Activated T-helper 1 cell treated with anti-CD3 and anti-CD28 coated beads, Interleukin-2, amount 50 U/mL, for 16 hours (primary cell): ENCODE data around the gene RIC1.
"Not testable (repeated sequence)": the region's sequence is repeated elsewhere in the genome, so short reads cannot be mapped to it uniquely, and the experiment has no call there.

ENCODE experiments used
- DNase-seq, 2 donors: peaks; one replicate each; pipeline ENCODE4 v3.0.0-alpha.2; 2020; ENCODE audit warnings: low read depth in 1 of 2, low spot score in 1 of 2

RIC1 gene

GRCh38 chr9:5628530-5629311 lies at the start of gene RIC1:
Gene RIC1 (plus strand): TSS chr9:5629107. CDS start chr9:5629310, 203 bp downstream.
- DNase-seq, result peak; percentile 79 to 85

DNA sequence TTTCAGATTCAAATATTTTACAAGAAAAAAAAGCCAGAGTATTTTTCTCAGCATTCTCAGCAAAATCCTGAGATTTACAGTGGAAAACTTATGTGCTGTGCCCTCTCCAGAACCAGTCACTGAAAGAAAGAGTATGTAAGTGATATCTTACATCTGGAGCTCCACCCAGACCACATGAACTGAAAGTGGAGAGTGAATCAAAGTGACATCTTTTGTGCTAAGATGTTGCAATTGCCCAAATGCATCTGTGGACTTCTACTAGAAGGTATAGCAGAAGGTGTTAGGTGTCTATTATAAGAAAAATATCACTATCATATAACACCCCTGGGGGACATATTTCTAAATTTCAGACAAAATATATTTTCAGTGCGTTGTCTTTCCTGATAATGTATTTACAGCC lies 49.0 kb upstream of the RIC1 start:
- DNase-seq, result no peak

GRCh38 chr9:5580650-5581049 lies 48.3 kb upstream of the RIC1 start:
- DNase-seq, result no peak

DNA sequence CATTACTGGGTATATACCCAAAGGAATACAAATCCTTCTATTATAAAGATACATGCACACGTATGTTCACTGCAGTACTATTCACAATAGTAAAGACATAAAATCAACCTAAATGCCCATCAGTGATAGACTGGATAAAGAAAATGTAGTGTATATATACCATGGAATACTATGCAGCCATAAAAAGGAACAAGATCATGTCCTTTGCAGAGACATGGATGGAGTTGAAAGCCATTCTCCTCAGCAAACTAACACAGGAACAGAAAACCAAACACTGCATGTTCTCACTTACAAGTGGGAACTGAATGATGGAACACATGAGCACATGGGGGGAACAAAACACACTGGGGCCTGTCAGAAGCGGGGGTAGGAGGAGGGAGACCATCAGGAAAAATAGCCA lies 47.2 kb upstream of the RIC1 start:
- DNase-seq, result not testable (repeated sequence)

GRCh38 chr9:5582835-5583195 lies 46.1 kb upstream of the RIC1 start:
- peak in 1 of 2 donors; percentile 6 for DNase-seq

GRCh38 chr9:5586391-5586802 lies 42.5 kb upstream of the RIC1 start:
- no peak for DNase-seq

DNA sequence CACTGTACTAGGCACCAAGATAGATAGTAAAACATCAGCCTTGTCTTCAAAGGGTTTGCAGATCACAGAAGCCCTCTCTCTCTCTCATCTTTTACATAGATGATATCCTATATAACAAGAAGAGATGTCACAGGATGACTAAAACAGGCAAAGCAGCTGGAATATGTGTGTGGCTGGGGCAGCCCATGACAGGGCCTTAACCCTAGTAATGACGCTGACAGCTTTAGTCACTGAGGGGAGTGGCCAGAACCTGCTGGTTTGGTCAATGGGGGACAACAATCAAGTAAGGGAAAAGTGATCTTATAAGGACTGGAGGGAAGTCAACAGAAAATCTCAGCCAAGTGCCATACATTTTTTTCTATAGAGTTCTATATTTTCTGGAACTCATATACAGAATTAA lies 41.9 kb upstream of the RIC1 start:
- peak in 1 of 2 donors; percentile 16 for DNase-seq

GRCh38 chr9:5592231-5592630 lies 36.7 kb upstream of the RIC1 start:
- no peak for DNase-seq

DNA sequence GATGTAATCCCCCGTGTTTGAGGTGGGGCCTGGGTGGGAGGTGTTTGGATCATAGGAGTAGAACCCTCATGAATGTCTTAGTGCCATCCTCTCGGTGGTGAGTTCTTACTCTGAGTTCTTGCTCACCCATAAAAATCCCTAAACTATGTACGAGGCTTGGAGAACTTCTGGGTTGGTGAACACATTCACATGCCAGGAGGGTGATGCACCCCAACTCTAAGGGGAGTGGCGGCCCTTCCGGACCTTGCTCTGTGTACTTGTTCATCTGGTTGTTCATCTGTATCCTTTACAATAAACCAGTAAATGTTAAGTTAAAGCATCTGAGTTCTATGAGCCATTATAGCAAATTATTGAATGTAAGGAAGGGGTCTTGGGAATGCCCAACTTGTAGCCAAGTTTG lies 36.0 kb upstream of the RIC1 start:
- no peak for DNase-seq

DNA sequence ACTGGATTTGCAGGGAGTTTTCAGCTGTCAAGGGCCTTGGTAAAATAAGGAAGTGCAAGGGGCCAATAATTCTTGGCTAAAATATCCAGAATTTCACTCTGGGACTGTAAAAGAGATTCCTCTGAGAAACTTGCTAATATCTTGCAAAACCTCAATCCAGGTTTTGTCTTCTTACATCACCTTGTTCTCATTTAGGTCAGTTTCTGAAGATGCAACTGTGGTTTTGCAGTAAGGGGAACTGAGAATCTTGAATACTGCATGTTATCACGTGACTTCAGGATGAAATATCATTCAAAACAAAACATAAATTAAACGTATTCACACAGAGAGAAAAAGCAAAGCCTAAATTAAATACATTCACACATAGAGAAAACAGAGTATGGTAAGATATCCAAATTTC lies 35.0 kb upstream of the RIC1 start:
- DNase-seq, result no peak

GRCh38 chr9:5596173-5596572 lies 32.7 kb upstream of the RIC1 start:
- DNase-seq, result no peak

DNA sequence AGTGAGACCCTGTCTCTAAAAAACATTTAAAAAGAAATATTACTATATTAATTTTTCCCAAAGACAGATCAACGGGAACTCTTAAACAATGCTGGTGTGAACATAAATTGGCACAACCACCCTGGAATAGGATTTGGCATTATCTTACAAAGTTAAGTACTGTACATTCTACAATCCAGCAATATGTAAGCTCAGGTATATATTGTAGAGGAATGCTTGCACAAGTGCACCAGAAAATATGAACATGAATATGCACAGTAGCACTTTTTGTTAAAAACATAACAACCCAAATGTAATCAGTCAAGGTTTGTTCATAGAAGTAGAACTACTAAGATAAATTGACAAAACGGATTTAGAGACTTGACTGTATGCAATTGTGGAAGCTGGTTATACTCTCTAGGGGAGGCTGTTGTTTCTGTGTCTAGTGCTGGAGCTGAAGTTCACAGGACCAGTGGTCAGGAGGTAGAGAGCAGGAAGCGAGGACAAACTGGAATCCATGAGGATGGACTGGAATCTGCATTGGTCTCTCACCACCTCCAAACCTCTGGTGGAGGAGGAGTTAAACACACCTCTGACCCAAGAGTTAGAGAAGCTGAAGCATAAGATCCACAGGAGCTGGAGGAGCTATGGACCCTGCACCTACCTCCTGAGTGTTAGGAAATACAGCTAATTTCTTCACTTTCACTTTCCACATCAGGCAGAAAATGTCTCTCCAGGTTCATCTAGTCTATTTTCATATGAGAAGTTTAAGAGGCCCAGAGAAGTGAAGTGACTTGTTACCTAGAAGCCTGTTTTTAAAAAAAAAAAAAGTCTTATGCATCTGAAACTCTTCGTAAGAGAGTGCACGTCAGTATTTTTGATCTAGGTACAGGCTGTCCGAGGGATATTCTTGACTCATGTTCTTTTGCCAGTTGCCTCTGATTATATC lies 20.3 kb upstream of the RIC1 start:
- DNase-seq, result no peak

GRCh38 chr9:5609226-5609596 lies 19.7 kb upstream of the RIC1 start:
- DNase-seq, result no peak

DNA sequence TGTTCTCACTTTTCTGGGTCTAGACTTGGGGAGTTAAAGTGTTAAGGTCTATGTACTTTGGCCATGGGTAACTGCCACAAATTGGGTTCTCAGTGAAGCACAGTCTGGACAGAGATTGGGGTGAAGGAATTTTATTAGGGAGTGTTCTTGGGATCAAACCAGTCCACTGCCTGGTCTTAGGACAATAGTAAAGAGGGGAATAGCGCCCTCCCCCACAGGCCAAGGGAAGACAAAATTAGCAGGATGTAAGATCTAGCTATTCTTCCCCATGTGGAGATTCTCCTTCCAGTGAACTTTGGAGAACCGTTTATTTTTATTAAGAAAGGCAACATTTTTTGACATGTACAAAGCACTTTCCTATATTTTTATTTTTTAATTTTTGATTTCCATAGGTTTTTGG lies 18.4 kb upstream of the RIC1 start:
- no peak for DNase-seq

DNA sequence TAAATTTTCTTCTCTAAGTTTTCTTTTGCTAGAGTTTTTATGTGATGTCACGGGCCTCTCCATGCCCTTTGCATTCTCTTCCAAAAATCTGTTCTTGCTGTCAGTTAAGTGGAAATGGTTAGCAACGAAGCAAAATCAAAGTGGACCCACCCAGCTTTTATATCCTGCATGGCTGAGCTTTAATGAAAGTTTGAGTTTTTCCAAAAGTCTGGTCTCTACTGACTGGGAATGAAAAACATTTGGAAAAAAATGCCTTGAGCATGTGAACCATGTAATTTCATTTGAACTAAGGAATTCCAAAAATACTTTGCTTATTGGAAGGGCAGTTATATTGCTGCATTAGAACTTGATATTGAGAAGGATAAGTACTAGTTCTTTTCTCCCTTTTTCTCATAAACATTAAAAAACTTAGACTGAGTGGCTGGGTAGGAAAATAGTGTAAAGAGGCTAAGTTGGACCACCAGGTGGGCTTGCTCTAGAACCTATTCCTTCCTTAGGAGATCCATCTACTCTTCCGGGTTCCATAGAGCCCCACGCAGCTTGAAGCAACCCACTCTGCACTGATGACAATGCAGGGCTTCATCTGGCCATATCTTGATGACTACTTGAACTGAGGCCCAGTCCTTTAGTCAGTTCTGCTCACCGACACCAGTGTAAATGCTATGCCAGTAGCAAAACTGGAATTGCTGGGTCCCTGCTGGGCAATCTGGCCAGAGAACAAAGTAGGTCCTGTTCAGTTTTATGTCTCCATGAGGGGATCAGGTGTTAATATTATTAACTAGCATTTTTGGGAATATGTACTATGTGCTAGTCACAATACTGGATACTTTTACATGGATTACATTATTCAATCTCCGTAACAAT lies 17.4 kb upstream of the RIC1 start:
- no peak for DNase-seq

GRCh38 chr9:5612185-5612530 lies 16.7 kb upstream of the RIC1 start:
- no peak for DNase-seq

DNA sequence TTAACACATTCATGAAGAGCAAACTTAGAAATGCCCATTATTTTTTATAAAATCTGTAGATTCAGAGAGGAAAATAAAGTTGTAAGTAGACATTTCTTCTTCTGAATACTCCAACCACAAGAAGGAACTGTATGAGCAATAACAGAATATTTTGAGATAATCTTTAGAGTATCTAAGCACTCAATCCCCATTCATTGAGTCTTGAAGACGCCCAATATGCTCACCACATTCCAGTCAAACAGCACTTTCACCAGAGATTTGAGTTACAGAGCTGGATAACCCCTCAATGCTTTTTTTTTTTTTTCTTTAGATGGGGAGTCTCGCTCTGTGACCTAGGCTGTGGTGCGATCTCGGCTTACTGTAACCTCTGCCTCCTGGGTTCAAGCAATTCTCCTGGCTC lies 14.7 kb upstream of the RIC1 start:
- DNase-seq, result no peak

DNA sequence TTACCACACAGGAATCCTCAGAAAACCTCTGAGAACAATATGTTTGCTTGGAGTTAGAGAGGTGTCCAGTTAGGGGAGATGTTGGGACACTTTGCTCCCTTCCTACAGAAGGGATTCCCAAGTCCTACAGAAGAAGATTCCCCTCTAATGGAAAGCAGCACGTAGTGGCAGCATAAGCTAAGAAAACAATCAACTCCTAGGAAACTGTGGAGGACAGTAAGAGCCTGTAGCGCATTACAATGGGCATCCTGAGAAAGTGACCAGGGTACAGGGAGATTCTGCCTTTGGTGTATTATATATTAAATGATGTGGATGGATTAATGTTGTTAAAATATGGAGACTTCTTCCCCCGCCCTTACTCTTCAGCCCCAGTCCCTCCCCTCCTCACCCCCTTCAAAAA lies 13.9 kb upstream of the RIC1 start:
- DNase-seq, result no peak

- no peak for DNase-seq
Measured at GRCh38 chr9:5617749-5618148, 11.2 kb upstream of the RIC1 start.

DNA sequence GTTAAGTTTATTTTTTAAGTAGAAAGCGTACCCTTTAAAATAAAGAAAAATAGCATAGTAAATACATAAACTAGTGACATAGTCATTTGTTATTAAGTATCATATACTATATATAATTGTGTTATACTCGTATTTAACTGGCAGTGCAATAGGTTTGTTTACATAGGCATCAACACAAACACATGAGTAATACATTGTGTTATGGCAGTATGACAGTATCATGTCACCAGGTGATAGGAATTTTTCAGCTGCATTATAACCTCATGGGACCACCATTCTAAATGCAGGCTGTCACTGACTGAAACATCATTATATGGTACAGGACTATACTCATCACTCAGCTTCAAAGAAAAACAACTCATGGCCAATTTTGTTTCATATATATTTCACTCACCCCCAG lies 8.4 kb upstream of the RIC1 start:
- no peak for DNase-seq

GRCh38 chr9:5621327-5621726 lies 7.6 kb upstream of the RIC1 start:
- no peak for DNase-seq

DNA sequence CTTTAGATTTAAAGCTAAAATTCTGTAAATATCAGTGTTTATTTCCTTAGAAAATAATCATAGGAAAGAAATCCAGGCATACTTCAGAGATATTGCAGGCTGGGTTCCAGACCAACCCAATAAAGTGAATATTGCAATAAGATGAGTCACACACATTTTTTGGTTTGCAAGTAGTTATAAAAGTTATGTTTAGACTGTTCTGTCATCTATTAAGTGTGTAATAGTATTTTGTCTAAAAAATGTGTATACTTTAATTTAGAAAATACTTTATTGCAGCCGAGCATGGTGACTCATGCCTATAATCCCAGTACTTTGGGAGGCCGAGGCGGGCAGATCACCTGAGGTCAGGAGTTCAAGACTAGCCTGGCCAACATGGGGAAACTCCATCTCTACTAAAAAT lies 6.9 kb upstream of the RIC1 start:
- DNase-seq, result no peak
